ENCODE results near the gene PAX7. TPM values are rescaled to one million over a fixed set of nuclear protein-coding genes. Genes with fewer than 3 reads are reported as not detected.

Gene PAX7
- total RNA-seq, 4 donors from 2014 or later, result not detected

- no peak for TF ChIP-seq CTCF (IDR thresholded peaks at IDR 0.05; ENCODE audit: low read depth)
These were observed 39.6 kb downstream of the PAX7 start for GRCh38 chr1:18670121-18670867.

GRCh38 chr1:18670868-18671225, 40.2 kb downstream of the PAX7 start:
- TF ChIP-seq CTCF (IDR thresholded peaks at IDR 0.05; ENCODE audit: low read depth), result no peak

GRCh38 chr1:18673976-18674375, 43.3 kb downstream of the PAX7 start:
- TF ChIP-seq CTCF (IDR thresholded peaks at IDR 0.05; ENCODE audit: low read depth), result no peak

GRCh38 chr1:18676332-18676781, 45.7 kb downstream of the PAX7 start:
- no peak for TF ChIP-seq CTCF (IDR thresholded peaks at IDR 0.05; ENCODE audit: low read depth)

- no peak for TF ChIP-seq CTCF (IDR thresholded peaks at IDR 0.05; ENCODE audit: low read depth)
These were observed 50.8 kb downstream of the PAX7 start for GRCh38 chr1:18681423-18681835.

GRCh38 chr1:18682375-18682774, 51.7 kb downstream of the PAX7 start:
- no peak for TF ChIP-seq CTCF (IDR thresholded peaks at IDR 0.05; ENCODE audit: low read depth)

GRCh38 chr1:18684303-18684702, 53.7 kb downstream of the PAX7 start:
- no peak for TF ChIP-seq CTCF (IDR thresholded peaks at IDR 0.05; ENCODE audit: low read depth)
